ENCODE measurements around the gene FARS2.
"Not testable (repeated sequence)": the region's sequence is repeated elsewhere in the genome, so short reads cannot be mapped to it uniquely, and the experiment has no call there.

The FARS2 gene

DNA sequence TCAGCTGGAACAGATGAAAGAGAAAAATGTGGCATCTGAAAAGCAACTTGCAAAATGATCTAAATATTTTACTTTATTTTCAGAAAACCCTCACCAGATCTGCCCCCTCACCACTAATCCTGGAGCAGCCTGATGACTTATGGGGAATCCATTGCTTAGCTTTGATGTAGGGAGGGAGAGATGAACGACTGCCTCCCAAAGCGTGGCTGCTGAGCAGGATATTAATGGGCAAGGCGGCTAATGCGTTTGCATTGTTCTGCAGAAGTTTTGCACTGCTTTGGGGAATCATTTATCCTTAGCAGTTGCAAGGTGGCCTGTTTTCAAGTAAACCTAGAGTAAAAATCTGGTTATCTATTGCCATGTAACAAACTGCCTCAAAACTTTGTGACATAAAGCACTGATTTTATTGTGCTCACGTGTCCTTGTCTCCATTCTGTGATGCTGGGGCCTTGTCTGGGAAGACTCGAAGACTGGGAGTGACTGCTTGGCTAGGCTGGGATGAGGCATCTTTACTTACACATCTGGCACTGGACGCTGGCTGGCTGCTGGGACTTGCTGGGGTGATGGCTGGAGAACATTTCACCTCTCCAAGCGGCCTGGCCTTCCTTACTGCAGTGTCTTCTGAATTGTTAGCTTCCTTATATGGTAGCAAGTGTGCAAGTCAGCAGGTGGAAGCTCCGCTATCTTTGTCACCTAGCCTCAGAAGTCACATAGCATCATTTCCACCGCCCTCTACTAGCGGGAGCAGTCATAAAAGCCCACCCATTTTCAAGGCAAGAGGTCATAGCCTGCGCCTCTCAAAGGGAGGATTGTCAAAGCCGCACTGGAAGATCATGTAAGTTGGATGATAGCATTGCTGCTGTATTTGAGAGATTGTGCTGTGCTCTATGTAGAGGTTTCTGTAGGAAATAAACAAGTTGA lies 432.2 kb downstream of the FARS2 start:
- no peak for DNase-seq (ENCODE audit: low read depth in 2 of 2)

DNA sequence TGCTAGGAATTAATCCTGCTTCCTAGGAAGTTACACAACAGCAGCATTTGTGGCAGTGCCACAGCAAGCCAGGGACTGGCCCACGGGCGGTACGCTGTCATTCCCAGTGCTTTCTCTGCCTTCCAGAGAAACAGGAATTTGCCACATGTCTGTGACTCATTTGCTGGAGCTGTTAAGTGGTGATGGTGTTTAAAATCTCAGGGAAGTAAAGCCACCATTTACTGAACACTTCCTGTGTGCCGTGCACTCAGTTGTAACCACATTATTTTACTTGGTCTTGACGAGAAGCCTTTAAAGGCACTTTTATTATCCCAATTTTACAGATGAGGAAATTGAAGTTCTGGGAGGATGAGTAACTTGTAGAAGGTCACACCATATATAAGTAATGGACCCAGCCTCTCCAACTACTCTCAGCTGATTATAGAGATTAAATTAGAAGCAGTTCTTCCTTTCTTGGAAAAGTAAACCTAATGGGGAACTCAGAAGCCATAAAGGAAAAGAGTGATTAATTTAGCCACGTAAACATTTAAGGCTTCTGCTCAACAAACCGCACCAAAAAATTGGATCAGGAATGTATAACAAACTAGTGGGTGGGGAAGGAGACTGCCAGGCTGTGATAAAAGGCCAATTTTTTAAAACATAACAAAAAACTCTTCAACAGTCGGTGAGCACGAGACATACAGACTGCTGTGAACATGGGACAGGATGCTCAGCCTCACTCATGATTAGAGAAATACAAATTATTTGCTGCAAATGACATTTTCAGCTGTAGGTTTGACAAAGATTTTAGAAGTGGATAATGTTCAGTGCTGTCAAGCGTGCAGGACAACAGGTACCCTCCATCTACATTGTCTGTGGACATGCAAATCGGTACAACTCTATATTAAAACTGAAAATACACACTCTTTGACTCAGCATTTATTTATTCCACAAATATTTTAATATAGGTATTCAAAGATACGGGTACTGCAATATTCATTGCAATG lies 434.2 kb downstream of the FARS2 start:
- no peak for DNase-seq (ENCODE audit: low read depth in 2 of 2)

DNA sequence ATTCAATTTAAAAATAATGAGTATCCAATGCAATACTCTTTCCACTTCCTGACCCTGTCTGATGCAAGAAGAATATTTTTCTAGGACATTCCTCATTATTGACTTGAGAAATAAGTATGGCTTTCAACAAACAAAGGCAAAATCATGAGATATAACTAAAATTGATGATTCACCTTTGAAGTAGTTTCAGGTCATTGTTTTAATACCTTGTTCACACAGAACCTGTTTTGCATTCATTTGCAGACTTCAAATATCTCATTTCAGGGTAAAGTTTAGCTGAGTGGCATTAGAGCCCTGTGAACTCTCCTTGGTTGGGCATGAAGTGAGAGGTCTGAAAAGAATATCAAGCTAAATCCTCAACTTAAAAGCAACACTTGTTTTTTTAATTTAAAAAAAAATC lies 436.2 kb downstream of the FARS2 start:
- DNase-seq (ENCODE audit: low read depth in 2 of 2) = no peak

DNA sequence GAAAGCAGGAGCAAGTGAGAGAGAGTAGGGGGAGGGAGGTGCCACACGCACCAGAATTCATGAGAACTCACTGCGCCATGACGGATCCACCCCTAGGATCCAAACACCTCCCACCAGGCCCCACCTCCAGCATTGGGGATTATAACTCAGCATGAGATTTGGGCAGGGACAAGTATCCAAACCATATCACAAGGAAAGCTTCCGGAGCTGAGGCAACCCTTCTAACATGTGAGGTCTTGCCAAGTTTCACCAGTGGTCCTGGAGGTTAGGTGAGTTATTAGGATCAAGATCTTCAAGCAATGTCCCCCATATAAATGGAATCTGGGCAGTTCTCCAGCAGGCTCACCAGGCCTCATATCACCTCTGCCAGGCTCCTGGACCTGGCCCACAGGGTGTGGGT lies 437.0 kb downstream of the FARS2 start:
- no peak for DNase-seq (ENCODE audit: low read depth in 2 of 2)

DNA sequence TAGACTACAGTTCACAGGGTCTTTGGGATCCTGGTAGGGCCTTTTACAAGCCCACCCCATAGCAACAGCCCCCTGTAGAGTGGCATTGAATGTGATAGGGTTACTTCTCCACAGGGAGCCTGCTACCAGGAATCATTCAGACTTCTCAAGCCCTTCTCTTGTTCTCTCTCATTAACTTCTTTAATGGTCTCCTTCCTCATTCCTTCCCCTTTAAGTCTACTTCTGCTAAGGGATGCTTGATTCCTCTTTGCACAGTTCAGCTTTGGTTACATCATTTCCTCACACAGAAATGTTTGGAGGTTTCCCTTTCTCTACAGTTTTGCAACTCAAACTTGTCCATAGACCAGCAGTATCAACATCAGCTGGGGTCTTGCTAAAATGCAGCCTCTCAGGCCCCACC lies 437.8 kb downstream of the FARS2 start:
- not testable (repeated sequence) for DNase-seq (ENCODE audit: low read depth in 2 of 2)

DNA sequence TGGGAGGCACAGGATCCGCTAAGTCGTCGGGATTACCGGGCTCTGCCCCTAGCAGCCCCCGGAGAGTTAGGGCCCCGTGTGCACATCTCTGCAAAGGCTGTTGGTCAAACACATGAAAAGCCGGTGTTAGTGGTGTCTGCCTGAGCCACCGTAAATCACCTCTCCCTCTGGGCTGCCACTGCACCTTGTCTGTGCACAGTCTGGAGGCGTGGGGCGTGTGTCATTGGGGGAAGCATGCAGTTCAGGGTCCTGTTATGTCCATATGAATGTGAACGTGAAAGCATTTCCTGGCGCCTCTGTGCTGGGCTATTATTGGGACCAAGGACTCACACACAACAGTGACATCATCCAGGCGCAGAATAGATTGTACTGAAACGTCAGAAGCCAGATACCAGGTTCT lies 439.9 kb downstream of the FARS2 start:
- DNase-seq (ENCODE audit: low read depth in 2 of 2) = no peak

DNA sequence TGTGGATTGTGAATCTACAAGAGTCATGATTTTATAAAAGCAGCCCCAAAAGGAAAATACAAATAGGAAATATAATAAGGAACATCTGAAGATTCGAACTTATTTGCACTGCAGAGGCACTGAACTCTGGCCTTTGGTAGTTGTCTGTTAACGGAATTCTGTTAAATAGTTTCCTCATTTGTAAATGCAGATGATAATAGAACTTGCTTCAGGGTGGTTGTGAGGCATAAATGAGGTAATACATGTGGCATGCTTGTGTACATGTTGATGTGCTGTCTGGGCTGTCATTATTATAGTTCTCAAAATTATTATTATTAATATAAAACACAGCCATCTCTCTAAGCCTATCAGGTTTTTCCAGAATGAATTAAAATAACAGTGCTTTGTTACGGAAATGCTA lies 443.4 kb downstream of the FARS2 start:
- no peak for DNase-seq (ENCODE audit: low read depth in 2 of 2)

DNA sequence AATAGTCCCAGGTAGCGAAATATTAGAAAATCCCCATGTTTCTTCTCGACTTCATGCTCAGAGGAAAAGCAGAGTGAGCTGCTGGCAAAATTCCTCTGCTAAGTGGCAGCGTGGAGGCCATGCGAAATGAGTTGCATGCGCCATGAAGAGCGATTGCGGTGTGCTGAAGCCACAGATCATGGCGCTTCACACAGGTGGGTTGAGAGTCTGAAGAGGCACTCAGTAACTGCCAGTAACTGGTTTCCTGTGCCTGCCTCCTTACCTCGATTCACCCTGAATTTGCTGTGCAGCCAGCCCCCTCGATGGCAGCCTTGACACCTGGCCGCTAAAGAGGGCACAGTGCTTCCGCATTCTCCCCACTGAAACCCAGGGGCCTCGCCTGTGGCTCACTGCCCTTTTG lies 443.9 kb downstream of the FARS2 start:
- no peak for DNase-seq (ENCODE audit: low read depth in 2 of 2)

DNA sequence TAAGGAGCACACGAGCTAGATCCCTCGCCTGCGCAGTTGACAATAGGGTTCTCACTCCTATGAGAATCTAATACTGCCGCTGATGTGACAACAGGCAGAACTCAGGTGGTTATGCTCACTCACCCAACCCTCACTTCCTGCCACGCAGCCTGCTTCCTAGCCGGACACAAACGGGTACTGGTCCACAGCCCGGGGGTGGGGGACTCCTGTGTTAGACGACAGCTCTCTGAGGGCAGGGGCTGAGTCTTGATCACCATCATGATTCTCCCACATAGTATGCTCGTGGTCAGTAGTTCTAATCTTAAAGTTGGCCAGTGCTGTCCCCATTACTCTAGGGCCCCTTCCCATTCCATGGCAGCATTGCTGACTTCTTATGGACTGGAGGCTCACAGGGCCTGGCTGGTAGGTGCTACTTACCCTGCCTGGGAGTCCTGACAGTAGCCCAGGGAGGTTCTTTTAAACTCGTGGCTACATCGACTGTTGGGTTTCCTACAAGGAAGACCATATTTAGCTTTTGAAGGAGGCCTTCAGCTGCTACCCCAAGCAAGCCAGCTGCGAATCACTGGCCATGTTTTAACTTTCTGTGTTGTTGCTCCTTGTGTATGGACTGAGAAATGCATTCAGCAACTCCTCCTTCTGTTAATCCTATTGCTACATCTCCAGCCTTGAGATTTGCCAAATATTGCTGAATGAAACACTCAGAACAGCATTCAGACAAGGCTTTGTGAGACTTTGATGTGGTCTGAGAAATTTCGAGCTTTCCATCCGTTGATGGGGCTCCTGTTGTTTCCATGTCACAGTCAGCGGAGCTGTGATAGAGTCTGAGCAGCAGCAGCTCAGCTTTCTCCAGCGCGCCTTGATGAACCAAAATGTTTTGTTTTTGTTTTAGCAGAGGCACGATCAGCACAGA lies 445.1 kb downstream of the FARS2 start:
- DNase-seq (ENCODE audit: low read depth in 2 of 2) = no peak

DNA sequence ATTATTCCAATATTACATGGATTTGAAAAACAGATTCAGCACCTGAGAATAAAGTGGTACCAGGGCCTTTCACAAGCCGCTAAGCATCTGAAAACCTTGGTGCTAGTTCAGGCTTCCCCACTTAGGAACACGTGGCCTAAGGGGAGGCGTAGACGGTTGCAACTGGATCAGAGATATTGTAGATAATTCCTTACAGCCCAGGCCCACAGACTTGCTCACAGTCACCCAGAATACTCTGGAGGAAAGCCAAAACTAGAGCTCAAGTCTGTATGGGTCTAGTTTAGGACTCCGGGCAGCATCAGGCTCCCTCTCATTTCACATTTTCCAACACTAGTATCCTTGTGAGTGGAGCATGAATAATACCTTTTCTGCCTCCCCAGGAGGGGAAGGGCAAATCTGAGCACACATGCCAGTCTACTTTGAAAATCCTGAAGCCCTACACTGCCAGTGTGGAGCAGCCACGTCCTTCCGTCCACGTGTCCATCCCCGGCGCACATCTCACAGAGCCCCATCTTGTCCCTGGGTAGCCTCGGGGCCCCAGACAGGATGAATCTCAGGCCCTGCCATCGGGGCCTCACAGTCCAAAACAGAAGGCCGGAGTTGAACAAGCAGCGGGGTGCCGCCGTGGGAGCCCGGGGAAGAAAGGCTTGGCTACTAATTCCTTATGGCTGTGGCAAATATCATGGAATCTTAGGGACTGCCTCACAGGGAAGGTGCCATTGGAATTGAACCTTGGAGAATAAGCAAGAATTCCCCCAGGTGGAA lies 446.1 kb downstream of the FARS2 start:
- DNase-seq (ENCODE audit: low read depth in 2 of 2) = no peak

DNA sequence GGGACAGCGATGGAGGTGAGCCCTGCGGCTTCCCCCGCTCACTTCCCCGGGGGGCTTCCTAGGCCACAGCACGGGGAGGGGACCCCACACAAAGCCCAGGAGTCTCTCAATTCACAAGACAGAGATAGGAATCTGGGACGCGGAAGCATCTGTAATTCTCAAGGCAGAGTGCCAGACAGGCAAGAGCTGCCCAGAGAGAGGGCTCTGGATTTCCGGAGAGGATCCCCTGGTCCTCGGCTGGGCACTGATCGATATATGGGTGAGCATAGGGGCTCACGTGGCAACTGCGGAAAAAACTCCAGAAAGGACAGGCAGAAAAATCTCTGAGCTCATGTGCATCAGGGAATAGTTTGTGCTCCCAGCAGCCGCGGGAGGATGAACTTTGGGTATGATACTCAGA lies 449.2 kb downstream of the FARS2 start:
- no peak for DNase-seq (ENCODE audit: low read depth in 2 of 2)

DNA sequence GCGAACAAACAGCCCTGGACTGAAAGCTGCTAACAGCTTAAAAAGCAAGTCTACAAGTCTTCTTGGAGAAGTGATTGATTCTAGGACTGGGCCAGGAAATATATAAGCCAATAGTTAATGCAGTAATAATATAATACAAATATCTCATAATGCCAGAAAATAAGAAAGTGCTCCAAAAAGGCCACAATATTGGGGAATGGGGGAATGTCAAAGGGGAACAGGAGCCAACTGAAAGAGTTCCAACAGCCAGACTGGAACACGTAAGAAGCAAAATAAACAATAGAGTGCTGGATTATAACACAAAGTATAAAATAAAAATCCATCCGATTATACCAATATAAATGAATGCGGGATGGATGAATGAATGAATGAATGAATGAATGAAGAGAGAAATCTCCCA lies 449.6 kb downstream of the FARS2 start:
- no peak for DNase-seq (ENCODE audit: low read depth in 2 of 2)

DNA sequence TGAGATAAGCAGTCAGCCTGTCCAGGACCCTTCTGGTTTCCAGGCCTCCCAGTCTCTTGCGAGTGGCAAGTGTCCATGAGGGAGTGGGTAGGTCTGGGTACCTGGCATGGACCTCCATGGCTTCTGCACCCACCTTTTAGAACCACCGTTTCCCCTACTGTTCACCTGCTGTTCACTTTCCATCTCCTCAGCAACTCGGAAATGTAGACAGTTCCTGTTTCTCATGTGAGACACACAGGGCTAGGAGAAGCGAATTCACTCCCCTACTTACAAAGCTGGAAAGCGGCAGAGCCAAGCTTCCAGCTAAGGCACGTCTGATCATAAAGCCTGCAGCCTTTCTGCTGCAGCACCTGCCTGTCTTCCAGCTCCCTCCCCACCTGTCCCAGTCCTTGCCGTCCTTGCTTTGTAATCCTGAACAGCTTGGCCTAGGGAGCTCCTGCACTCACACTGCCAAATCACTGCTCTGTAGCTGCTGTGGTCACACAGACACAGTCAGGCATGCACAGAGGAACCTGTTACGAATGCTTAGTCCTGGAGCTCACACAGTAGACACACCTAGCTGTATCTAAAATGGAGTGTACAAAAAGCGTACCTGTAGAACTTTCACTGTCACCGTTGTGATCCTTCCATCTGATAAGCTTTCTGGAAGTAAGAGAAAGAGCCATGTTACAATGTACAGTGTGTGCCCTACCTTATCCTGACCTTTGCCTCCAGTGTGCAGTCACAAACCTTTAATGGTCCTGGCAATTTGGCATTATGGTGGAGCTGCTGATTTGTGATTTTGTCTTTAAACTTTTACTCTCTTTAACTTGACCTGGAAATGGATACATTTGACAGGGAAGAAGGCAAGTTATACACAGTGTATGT lies 451.3 kb downstream of the FARS2 start:
- no peak for DNase-seq (ENCODE audit: low read depth in 2 of 2)

DNA sequence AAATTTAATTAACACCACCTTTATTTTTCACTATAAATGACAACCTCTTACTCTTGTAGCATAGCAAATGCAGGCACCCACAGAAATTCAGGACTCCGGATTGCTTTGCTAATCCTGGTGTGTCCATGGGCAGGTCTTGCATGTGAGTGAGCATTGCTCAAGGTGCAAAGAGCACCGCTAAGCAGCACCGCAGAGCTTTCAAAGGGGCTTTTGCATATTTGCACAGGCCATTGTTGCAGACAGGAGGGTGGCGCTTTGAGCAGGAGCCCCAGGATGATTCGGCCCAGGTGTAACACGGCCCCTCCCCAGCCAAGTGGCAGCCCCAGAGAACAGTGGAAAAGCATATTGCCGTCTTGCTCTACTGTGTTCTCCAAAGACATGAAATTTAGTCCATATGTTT lies 452.2 kb downstream of the FARS2 start:
- no peak for DNase-seq (ENCODE audit: low read depth in 2 of 2)

DNA sequence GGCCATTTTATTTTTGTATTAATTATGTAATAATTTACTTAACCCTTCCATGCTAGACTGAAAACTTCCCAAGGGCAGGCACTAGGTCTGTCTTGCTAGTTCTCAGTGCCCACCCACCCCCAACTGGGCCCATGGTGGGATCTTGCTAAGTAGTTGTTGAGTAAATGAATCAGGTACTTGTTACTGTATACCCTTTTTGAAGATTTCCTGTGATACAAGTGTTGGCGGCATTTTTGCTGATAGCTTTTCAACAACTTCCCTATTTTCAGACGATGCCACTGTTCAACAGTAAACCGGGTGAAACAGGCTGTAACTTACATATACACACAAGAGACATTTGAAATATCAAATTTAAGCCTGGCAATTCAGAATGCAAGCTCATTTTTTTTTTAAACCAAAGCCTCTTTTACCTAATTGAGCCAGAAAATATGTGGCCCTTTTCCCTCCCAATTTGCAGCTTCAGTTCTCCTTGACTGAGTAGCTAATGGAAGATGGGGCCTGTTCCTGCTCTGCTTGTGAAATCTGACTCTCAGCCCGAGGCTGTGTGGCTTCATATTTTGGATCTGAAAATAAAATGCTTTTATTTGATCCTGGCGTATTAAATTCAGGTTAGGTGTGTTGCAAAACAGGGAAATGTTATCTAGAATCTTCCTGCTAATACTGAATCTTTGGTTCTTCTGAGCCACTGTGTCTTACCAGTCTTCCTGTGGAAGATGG lies 457.1 kb downstream of the FARS2 start:
- DNase-seq (ENCODE audit: low read depth in 2 of 2) = no peak

DNA sequence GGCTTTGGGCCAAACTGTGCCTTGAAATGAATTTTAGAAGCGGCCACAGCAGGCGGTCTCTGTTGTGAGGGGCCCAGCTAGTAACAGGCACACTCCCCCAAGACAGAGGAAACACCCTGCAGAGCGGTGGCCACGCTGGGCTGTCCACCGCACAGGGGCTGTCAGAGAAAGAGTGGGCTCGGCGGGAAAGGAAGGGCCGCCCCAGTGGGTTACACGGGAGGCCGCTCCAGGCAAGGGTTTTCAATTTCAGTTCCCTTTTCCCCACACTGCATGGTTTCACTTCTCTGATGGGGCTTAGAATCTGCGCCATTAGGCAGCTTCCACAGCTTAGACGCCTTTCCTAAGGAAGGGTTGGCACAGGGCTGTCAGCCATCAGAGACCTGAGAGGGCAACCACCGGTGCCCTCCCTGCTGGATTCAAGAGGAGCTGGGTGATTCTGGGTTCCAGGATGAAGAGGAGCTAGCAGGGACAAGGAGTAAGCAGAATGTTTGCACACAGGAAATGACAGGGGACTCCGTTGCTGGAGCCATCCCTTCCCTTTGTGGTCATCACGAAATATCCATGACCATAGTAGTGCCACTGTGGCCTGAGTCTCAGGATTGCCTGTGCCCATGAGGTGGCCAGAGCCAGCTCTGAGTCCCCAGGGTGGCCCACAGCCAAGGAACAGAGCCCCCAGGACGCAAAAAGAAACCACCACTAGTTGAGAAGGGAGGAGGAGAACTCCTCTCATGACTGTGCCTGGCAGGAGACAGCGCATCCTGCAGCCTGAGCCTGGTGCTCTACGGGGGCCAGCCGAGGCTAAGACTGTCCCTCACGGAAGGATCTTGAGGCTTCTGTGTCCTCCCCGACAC lies 462.8 kb downstream of the FARS2 start:
- DNase-seq (ENCODE audit: low read depth in 2 of 2) = peak in 1 of 2 donors; percentile 1

DNA sequence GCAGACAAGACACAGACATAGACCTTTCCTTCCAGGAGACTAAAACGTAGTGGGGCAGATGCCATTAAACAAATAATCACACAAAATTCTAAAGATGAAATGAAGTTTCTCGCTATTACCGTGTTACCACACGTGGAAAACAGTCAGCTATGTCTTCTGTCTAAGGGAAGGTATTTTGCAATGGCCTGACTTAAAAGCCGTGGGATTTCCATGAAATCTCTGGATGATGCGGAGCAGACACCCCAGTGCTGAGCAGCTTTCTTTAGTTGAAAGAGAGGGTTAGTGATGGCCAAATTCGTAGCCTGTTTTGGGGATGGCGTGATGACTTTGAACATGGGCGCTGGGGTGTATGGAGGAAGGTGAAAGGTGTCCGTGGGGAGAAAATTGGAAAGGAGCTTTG lies 463.6 kb downstream of the FARS2 start:
- DNase-seq (ENCODE audit: low read depth in 2 of 2) = no peak
